SU-DHL-6 (cell line): ENCODE results near the gene TP63.

Experiments
- H2AFZ ChIP-seq: fragments of 200-600 bp; sonication (generic); 2 replicates; pipeline ENCODE4 v1.6.1; 2014; ENCODE audit warnings: low read depth, mild to moderate bottlenecking, moderate library complexity, mixed read lengths, antibody characterized with exemption, low read length; ENCODE audit not compliant: severe bottlenecking
- H3F3A ChIP-seq: fragments of 200-600 bp; shearing (Covaris generic); 2 replicates; pipeline ENCODE4 v1.6.0; 2016; ENCODE audit warnings: antibody characterized with exemption, mild to moderate bottlenecking; ENCODE audit not compliant: insufficient read depth
- H3K27ac ChIP-seq: fragments of 200-600 bp; sonication (generic); 2 replicates; pipeline ENCODE4 v1.5.1; 2016; ENCODE audit warnings: low read depth, mild to moderate bottlenecking, low read length, moderate library complexity, mixed read lengths
- H3K27me3 ChIP-seq: fragments of 200-600 bp; sonication (generic), shearing (Covaris generic); 2 replicates; pipeline ENCODE4 v1.6.0; 2014; ENCODE audit warnings: mild to moderate bottlenecking, low read length
- H3K36me3 ChIP-seq: fragments of 200-600 bp; sonication (generic); 2 replicates; pipeline ENCODE4 v1.6.1; 2014; ENCODE audit warnings: mild to moderate bottlenecking, low read length, mixed read lengths
- H3K4me2 ChIP-seq: fragments of 300-600, 200-600 bp; shearing (Covaris generic), sonication (generic); 2 replicates; pipeline ENCODE4 v1.6.0; 2014; ENCODE audit warnings: low read length, low read depth, mild to moderate bottlenecking; ENCODE audit not compliant: poor library complexity, severe bottlenecking
- H3K4me3 ChIP-seq: fragments of 200-600 bp; sonication (generic); 2 replicates; pipeline ENCODE4 v1.5.1; 2014; ENCODE audit warnings: antibody characterized with exemption, low read length, mild to moderate bottlenecking, mixed read lengths; ENCODE audit not compliant: insufficient read depth, poor library complexity, severe bottlenecking
- H3K79me2 ChIP-seq: fragments of 200-600 bp; sonication (generic); 2 replicates; pipeline ENCODE4 v1.6.1; 2014; ENCODE audit warnings: mild to moderate bottlenecking, low read length, moderate library complexity; ENCODE audit not compliant: insufficient read depth
- H3K9ac ChIP-seq: fragments of 200-600 bp; sonication (generic); 2 replicates; pipeline ENCODE4 v1.7.0; 2014; ENCODE audit warnings: mild to moderate bottlenecking, low read length
- H3K9me2 ChIP-seq: fragments of 200-600 bp; sonication (generic); replicated peaks from 2 replicates; pipeline ENCODE4 v1.6.1; 2014; ENCODE audit warnings: low read length; ENCODE audit not compliant: insufficient read depth
- H3K9me3 ChIP-seq: fragments of 200-600 bp; sonication (generic); 2 replicates; pipeline ENCODE4 v1.6.1; 2014; ENCODE audit warnings: low read length, mixed read lengths; ENCODE audit not compliant: insufficient read depth
- H4K20me1 ChIP-seq: fragments of 200-600 bp; sonication (generic); 2 replicates; pipeline ENCODE4 v1.6.1; 2014; ENCODE audit warnings: low read depth, mild to moderate bottlenecking, antibody characterized with exemption, low read length, moderate library complexity, mixed read lengths
- EZH2phosphoT487 ChIP-seq: fragments of 200-600 bp; sonication (generic), shearing (Covaris generic); conservative IDR thresholded peaks from 2 replicates; pipeline ENCODE4 v1.6.1; 2018; ENCODE audit warnings: mild to moderate bottlenecking, antibody characterized with exemption, low read length, moderate library complexity, mixed read lengths
- TF ChIP-seq, protein P1 (sequence below): fragments of 200-600 bp; sonication (generic); IDR thresholded peaks from one replicate; pipeline ENCODE4 v1.5.1; 2017; ENCODE audit warnings: antibody characterized with exemption, mild to moderate bottlenecking, low read length, moderate library complexity; ENCODE audit not compliant: insufficient read depth, poor library complexity, severe bottlenecking

The TP63 gene

DNA sequence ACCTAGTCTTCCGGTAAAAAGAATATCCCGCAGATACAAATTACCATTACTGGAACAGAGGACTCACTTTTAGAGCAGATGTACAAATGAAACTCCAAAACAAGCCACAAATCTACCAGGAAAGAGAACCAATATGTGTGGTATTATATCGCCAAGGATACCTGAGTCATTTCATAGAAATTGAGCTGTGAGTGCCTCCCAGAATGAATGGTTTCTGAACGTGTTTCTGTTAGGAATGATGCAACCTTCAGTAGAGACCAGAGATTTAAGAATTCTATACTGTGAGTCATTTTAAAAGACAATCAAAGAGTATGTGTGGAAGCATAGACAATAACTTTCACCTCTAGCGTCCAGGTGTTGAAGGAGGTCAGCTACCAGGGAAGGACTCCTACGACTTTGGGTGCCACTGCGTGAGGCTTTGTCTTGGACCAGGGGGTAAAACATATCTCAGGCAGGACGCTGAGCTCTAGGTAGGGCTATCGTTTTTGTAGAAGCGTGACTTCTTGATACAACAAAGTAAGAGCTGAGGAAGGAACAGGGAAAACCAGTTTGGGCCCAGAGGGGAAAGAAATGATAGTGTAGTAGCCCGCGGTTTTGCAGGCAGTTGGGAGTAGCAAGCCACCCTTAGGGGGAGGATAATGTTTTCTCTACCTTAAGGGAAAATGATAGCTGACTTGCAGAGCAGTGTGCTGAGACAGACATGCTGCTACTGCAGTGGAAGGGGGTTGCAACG, 210.4 kb downstream of the TP63 start:
- Histone ChIP-seq H3K27me3 (no peaks in the 10 kb centered on the region), H3K36me3 (no peaks in the 10 kb centered on the region), H3K9ac (no peak overlapping the region)

DNA sequence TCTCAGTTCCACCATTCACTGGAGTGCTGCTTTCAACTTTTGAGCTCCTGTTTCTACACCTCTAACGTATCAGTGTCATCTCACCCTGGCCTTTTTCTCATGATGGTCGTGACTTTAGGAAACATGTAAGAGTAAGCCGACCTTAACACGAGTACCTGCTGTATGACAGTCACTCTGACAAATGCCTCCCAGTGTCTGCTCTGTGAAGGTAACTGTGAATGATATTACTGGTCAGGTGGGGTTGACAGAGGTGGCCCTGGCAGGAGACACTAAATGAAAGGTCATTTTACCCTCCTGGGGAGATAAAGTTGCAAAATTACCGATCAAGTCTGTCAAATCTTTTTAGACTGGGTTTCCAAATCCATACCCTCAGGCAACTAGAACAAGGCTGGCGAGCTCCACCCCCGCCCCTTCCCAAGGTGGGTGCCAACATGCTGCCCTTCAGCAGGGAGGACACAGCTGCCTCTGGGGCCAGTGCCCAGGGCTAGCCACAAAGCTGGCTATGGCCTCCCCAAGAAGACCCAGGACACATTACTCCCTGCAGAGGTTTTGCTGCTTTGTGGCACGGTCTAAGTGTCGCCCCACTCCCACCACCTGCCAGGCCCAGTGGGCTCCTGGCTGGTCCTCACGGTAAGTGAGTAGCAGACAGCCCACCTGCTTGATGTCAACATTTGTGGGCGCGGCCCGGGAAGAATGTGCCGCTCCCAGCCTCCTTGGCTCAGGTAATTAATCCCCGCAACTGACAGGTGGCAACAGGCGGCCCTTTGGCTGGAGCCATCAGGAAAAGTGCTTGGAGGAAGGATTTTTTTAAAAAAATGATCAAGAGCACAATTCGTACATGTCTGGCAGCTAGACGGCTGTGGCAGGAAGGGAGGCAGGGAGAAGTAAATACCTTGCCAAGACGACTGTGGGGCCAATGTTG, 211.8 kb downstream of the TP63 start:
- Histone ChIP-seq H3K9me2 (no peaks in the 10 kb centered on the region), H3K4me2 (no peak overlapping the region), H4K20me1 (no peaks in the 10 kb centered on the region), H3K36me3 (no peaks in the 10 kb centered on the region), H2AFZ (no peak overlapping the region), H3K27ac (no peak overlapping the region), H3K4me3 (no peak overlapping the region), H3K9ac (no peak overlapping the region), H3K9me3 (no peaks in the 10 kb centered on the region), H3K27me3 (no peaks in the 10 kb centered on the region), H3K79me2 (no peaks in the 10 kb centered on the region), H3F3A (no peaks in the 10 kb centered on the region)
- no peak for TF ChIP-seq EZH2phosphoT487
- TF ChIP-seq, protein P1, sequence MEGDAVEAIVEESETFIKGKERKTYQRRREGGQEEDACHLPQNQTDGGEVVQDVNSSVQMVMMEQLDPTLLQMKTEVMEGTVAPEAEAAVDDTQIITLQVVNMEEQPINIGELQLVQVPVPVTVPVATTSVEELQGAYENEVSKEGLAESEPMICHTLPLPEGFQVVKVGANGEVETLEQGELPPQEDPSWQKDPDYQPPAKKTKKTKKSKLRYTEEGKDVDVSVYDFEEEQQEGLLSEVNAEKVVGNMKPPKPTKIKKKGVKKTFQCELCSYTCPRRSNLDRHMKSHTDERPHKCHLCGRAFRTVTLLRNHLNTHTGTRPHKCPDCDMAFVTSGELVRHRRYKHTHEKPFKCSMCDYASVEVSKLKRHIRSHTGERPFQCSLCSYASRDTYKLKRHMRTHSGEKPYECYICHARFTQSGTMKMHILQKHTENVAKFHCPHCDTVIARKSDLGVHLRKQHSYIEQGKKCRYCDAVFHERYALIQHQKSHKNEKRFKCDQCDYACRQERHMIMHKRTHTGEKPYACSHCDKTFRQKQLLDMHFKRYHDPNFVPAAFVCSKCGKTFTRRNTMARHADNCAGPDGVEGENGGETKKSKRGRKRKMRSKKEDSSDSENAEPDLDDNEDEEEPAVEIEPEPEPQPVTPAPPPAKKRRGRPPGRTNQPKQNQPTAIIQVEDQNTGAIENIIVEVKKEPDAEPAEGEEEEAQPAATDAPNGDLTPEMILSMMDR: no peak

More for the DNA sequence above, 210.4 kb downstream of the TP63 start:
- no peak overlapping the region for H3K4me2 ChIP-seq
- no peak overlapping the region for H2AFZ ChIP-seq
- no peaks in the 10 kb centered on the region for H4K20me1 ChIP-seq
- H3K9me3 ChIP-seq: no peaks in the 10 kb centered on the region
- H3K79me2 ChIP-seq: no peaks in the 10 kb centered on the region
- no peak for TF ChIP-seq EZH2phosphoT487
- TF ChIP-seq, protein P1: no peak
- H3K9me2 ChIP-seq: no peaks in the 10 kb centered on the region
- no peak overlapping the region for H3K27ac ChIP-seq
- no peaks in the 10 kb centered on the region for H3F3A ChIP-seq
- no peak overlapping the region for H3K4me3 ChIP-seq

DNA sequence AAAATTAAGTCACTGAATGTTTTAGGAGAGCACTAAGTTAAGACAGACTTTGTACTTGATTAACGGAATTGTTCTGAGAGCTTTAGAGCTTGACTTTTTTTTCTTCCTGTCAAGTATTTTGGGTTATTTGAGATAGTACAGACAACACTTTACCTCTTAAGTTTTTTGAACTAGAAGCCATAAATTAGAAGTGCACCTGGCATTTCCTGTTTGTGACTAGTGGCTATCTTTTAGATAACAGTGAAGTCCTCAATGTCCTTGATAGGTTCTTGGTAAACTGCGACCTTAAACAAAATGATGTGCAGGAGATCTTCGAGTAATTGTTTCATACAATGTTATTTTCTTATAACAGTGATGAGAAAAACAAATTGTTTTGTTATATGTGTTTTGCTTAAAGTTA, 213.9 kb downstream of the TP63 start:
- Histone ChIP-seq H2AFZ (no peak overlapping the region), H3K9ac (no peak overlapping the region), H3K4me3 (no peak overlapping the region), H4K20me1 (no peaks in the 10 kb centered on the region), H3F3A (no peaks in the 10 kb centered on the region), H3K27me3 (no peaks in the 10 kb centered on the region), H3K27ac (no peak overlapping the region), H3K9me2 (no peaks in the 10 kb centered on the region), H3K36me3 (no peaks in the 10 kb centered on the region), H3K9me3 (no peaks in the 10 kb centered on the region), H3K79me2 (no peaks in the 10 kb centered on the region), H3K4me2 (no peak overlapping the region)
- no peak for TF ChIP-seq EZH2phosphoT487
- TF ChIP-seq, protein P1: no peak
